Islet of Langerhans (tissue), 1 donor: ENCODE data around the gene MSH4.
"Not testable (repeated sequence)": the region's sequence is repeated elsewhere in the genome, so short reads cannot be mapped to it uniquely, and the experiment has no call there.

Source experiments
- FAIRE-seq: peaks from one replicate; lab custom pipeline; 2011; peaks lifted over from hg19 to GRCh38; lab: Jason Lieb, UNC

Gene MSH4

GRCh38 chr1:75797273-75797588 is 549 bp downstream of the MSH4 start:
- FAIRE-seq = no peak

GRCh38 chr1:75797606-75798216 is 1.0 kb downstream of the MSH4 start:
- no peak for FAIRE-seq

- not testable (repeated sequence) for FAIRE-seq
Observed at GRCh38 chr1:75801480-75801879, 4.8 kb downstream of the MSH4 start.

GRCh38 chr1:75808921-75809320 is 12.2 kb downstream of the MSH4 start:
- FAIRE-seq = peak; percentile 60

GRCh38 chr1:75810113-75810512 is 13.4 kb downstream of the MSH4 start:
- FAIRE-seq = not testable (repeated sequence)

GRCh38 chr1:75811211-75811981 is 14.7 kb downstream of the MSH4 start:
- no peak for FAIRE-seq

- FAIRE-seq = no peak
Observed at GRCh38 chr1:75812065-75812464, 15.4 kb downstream of the MSH4 start.

GRCh38 chr1:75823596-75823995 is 26.9 kb downstream of the MSH4 start:
- not testable (repeated sequence) for FAIRE-seq

GRCh38 chr1:75836528-75837100 is 39.9 kb downstream of the MSH4 start:
- FAIRE-seq = no peak

- no peak for FAIRE-seq
Observed at GRCh38 chr1:75838079-75838478, 41.4 kb downstream of the MSH4 start.

GRCh38 chr1:75841421-75841820 is 44.7 kb downstream of the MSH4 start:
- no peak for FAIRE-seq

- FAIRE-seq = no peak
Observed at GRCh38 chr1:75845576-75845975, 48.9 kb downstream of the MSH4 start.

GRCh38 chr1:75855010-75855409 is 58.3 kb downstream of the MSH4 start:
- no peak for FAIRE-seq

GRCh38 chr1:75855734-75856133 is 59.1 kb downstream of the MSH4 start:
- no peak for FAIRE-seq

GRCh38 chr1:75861831-75862230 is 65.1 kb downstream of the MSH4 start:
- no peak for FAIRE-seq

- no peak for FAIRE-seq
Observed at GRCh38 chr1:75870951-75871350, 74.3 kb downstream of the MSH4 start.

GRCh38 chr1:75879985-75880384 is 83.3 kb downstream of the MSH4 start:
- no peak for FAIRE-seq

- no peak for FAIRE-seq
Observed at GRCh38 chr1:75884437-75884836, 87.8 kb downstream of the MSH4 start.

GRCh38 chr1:75901371-75901770 is 104.7 kb downstream of the MSH4 start:
- FAIRE-seq = no peak

GRCh38 chr1:75908717-75909152 is 112.1 kb downstream of the MSH4 start:
- FAIRE-seq = no peak

GRCh38 chr1:75916834-75917233 is 120.2 kb downstream of the MSH4 start:
- no peak for FAIRE-seq

- FAIRE-seq = no peak
Observed at GRCh38 chr1:75922698-75923097, 126.0 kb downstream of the MSH4 start.

- FAIRE-seq = no peak
Observed at GRCh38 chr1:75932304-75932703, 135.6 kb downstream of the MSH4 start, which contains the start of gene ASB17. ASB17 (minus strand) TSS chr1:75932404; CDS start chr1:75932291, 113 bp downstream.

- FAIRE-seq = no peak
Observed at GRCh38 chr1:75937034-75937433, 140.4 kb downstream of the MSH4 start.
